B cell (primary cell): ENCODE results near the gene NPAT. TPM values are rescaled to one million over a fixed set of nuclear protein-coding genes. Genes with fewer than 3 reads are reported as not detected.

Experiments used
- ATAC-seq: fragments of 200-7000 bp; cut with Tn5 transposase; one replicate; pipeline ENCODE4 v1.10.0; 2021; ENCODE audit warnings: low read depth, mild to moderate bottlenecking, moderate number of reproducible peaks, moderate library complexity
- CTCF ChIA-PET: fragments of 350-600 bp; sonication (Branson Sonifier 250); formaldehyde crosslinking; loops from one replicate; lab custom pipeline; 2021; ENCODE audit warnings: antibody characterized with exemption, inconsistent platforms; lab: Charles Lee
- POLR2A ChIA-PET: fragments of 350-600 bp; sonication (Branson Sonifier 250); formaldehyde crosslinking; loops from one replicate; lab custom pipeline; 2021; ENCODE audit warnings: antibody characterized with exemption; lab: Charles Lee
- DNase-seq: peaks from one replicate; pipeline ENCODE4 v3.0.0; 2013
- H2AFZ ChIP-seq: 2 replicates; pipeline ENCODE4 v1.6.1; 2012; ENCODE audit warnings: mild to moderate bottlenecking, low read depth, low read length; ENCODE audit not compliant: insufficient read depth, poor library complexity, severe bottlenecking
- H3K27ac ChIP-seq, 2 donors: 1 replicate in 1 of 2; 2 replicates in 1 of 2; pipeline ENCODE4 v1.5.1; 2012 to 2013; ENCODE audit warnings: low read length in 2 of 2, mild to moderate bottlenecking in 2 of 2, moderate library complexity in 1 of 2
- H3K27me3 ChIP-seq, 4 experiments: fragments of 200-600 bp in 1 of 4; sonication (generic) in 1 of 4; replicated peaks in 1 of 4; 1 replicate in 2 of 4; 2 replicates in 2 of 4; pipeline versions ENCODE4 v1.6.1 to v1.7.0; 2013 to 2016; ENCODE audit warnings: low read length in 3 of 4, mild to moderate bottlenecking in 2 of 4, mixed read lengths in 1 of 4, moderate library complexity in 1 of 4; ENCODE audit not compliant: insufficient read depth in 4 of 4, control insufficient read depth in 3 of 4; ENCODE audit errors: control extremely low read depth in 1 of 4
- H3K36me3 ChIP-seq, 2 experiments: replicated peaks in 1 of 2; 1 replicate in 1 of 2; 2 replicates in 1 of 2; pipeline versions ENCODE4 v1.6.1 to v1.7.1; 2013; ENCODE audit warnings: low read length in 1 of 2; ENCODE audit not compliant: insufficient read depth in 2 of 2, control insufficient read depth in 1 of 2; ENCODE audit errors: control extremely low read depth in 1 of 2, extremely low read depth in 1 of 2
- H3K4me1 ChIP-seq, 2 donors: fragments of 200-600 bp in 1 of 2; sonication (generic) in 1 of 2; 1 replicate in 1 of 2; 2 replicates in 1 of 2; pipeline versions ENCODE4 v1.5.1 to v1.6.1; 2013 to 2017; ENCODE audit warnings: low read length in 2 of 2; ENCODE audit not compliant: control insufficient read depth in 2 of 2, insufficient read depth in 2 of 2
- H3K4me2 ChIP-seq: replicated peaks from 2 replicates; pipeline ENCODE3; 2012; ENCODE audit warnings: mild to moderate bottlenecking, low read depth, low read length; ENCODE audit not compliant: poor library complexity, severe bottlenecking
- H3K4me3 ChIP-seq, 5 experiments: fragments of 200-600 bp in 1 of 5; sonication (generic) in 1 of 5; 1 replicate in 3 of 5; 2 replicates in 2 of 5; pipeline versions ENCODE4 v1.5.1 to v1.7.0; 2011 to 2016; ENCODE audit warnings: low read length in 4 of 5, mild to moderate bottlenecking in 4 of 5, low read depth in 2 of 5, control low read depth in 1 of 5, moderate library complexity in 1 of 5; ENCODE audit not compliant: insufficient read depth in 1 of 5; ENCODE audit errors: control extremely low read depth in 1 of 5, extremely low read depth in 1 of 5
- H3K79me2 ChIP-seq: fragments of 200-600 bp; sonication (generic); one replicate; pipeline ENCODE4 v1.6.0; 2016; ENCODE audit warnings: low read length; ENCODE audit not compliant: control insufficient read depth, insufficient read depth
- H3K9ac ChIP-seq: fragments of 200-600 bp; sonication (generic); 2 replicates; pipeline ENCODE4 v1.6.1; 2017; ENCODE audit warnings: mild to moderate bottlenecking, low read length, moderate library complexity
- H3K9me3 ChIP-seq, 3 donors: one replicate each; pipeline versions ENCODE4 v1.6.1 to v1.7.1; 2013; ENCODE audit warnings: low read length in 2 of 3; ENCODE audit not compliant: control insufficient read depth in 2 of 3, insufficient read depth in 1 of 3; ENCODE audit errors: control extremely low read depth in 1 of 3
- H4K20me1 ChIP-seq: 2 replicates; pipeline ENCODE4 v1.6.0; 2012; ENCODE audit warnings: mild to moderate bottlenecking, low read length; ENCODE audit not compliant: insufficient read depth, control insufficient read depth, poor library complexity, severe bottlenecking
- H3K27ac Mint-ChIP-seq: one replicate; pipeline ENCODE4 v1.8.0; 2021; ENCODE audit warnings: mixed read lengths
- H3K27me3 Mint-ChIP-seq: one replicate; pipeline ENCODE4 v1.8.0; 2021; ENCODE audit warnings: mixed read lengths
- H3K4me1 Mint-ChIP-seq: one replicate; pipeline ENCODE4 v1.8.0; 2021; ENCODE audit warnings: mixed read lengths
- H3K4me3 Mint-ChIP-seq: one replicate; pipeline ENCODE4 v1.8.0; 2021; ENCODE audit warnings: mixed read lengths
- H3K9me3 Mint-ChIP-seq: one replicate; pipeline ENCODE4 v1.8.0; 2022; ENCODE audit warnings: mixed read lengths; ENCODE audit not compliant: insufficient read depth
- EZH2 ChIP-seq: IDR thresholded peaks from 2 replicates; pipeline ENCODE4 v1.6.1; 2012; ENCODE audit warnings: borderline replicate concordance, low read depth, mild to moderate bottlenecking, moderate library complexity, low read length; ENCODE audit not compliant: insufficient read depth, poor library complexity, severe bottlenecking
- WGBS: methylation state at CpG from one replicate; pipeline ENCODE4 v1.1.5; 2013; ENCODE audit warnings: missing lambda C conversion rate; ENCODE audit not compliant: insufficient coverage; 5-methylcytosine and 5-hydroxymethylcytosine counted together
- intact Hi-C: fragments of 100-400 bp; cut with micrococcal nuclease; formaldehyde crosslinking; loops from one replicate; pipeline ENCODE4 v1.10.0; 2022
- polyA plus RNA-seq: library from polyadenylated mRNA; depleted of rRNA; stranded (reverse); fragments of >200 nt; gene quantifications from 2 replicates; pipeline ENCODE4 v1.2.3, GENCODE V29; 2012
- total RNA-seq, 2 donors: library from RNA; stranded (reverse); fragments of 120-200 nt in 1 of 2; gene quantifications; 1 replicate in 1 of 2; 2 replicates in 1 of 2; pipeline versions ENCODE4 v1.2.3 to v1.2.4, GENCODE V29; 2013 to 2022
- TF ChIP-seq, protein P1 (sequence below): fragments of 200-600 bp; IDR thresholded peaks from one replicate; pipeline ENCODE4 v1.8.0; 2022; ENCODE audit warnings: antibody characterized with exemption, mild to moderate bottlenecking

Gene NPAT
- total and polyA plus RNA-seq, 2 donors (not counting 1 experiment from before 2014, with no cell fraction given): 8.8 to 51.7 TPM

DNA sequence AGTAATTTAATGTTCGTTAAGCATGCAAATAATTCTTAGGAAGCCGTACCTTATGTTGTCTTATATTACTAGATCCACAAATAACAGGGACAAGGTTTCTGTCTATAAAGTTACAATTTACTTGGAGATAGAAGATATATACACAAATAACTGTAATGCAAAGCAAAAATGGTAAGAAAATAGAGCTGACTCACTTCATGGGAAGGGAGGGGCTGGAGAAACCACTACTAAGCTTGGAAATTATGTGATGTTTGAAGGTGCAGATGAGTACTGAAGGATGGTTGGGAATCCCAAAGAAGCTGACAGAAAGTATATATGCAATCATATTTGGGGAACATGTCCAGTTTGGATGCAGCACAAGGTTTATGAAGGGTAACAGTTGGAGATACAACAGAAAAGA, 4.0 kb downstream of the NPAT start:
- H3K79me2 ChIP-seq: peaks cover 89% of the 10 kb centered on the region
- H4K20me1 ChIP-seq: peaks cover 40% of the 10 kb centered on the region
- peaks cover 28 to 34% of the 10 kb centered on the region in 2 donors for H3K4me1 ChIP-seq
- no peak overlapping the region for H3K4me3 Mint-ChIP-seq
- no peaks in the 10 kb centered on the region for H3K9me3 ChIP-seq
- H3K27me3 ChIP-seq: no peaks in the 10 kb centered on the region
- H3K9ac ChIP-seq: no peak overlapping the region
- intact Hi-C loops: no loop called here
- H3K27ac Mint-ChIP-seq: no peak overlapping the region
- whole genome bisulfite sequencing: no CpG with 5 or more reads among the region's 2 CpGs
- TF ChIP-seq EZH2: no peak
- TF ChIP-seq, protein P1, sequence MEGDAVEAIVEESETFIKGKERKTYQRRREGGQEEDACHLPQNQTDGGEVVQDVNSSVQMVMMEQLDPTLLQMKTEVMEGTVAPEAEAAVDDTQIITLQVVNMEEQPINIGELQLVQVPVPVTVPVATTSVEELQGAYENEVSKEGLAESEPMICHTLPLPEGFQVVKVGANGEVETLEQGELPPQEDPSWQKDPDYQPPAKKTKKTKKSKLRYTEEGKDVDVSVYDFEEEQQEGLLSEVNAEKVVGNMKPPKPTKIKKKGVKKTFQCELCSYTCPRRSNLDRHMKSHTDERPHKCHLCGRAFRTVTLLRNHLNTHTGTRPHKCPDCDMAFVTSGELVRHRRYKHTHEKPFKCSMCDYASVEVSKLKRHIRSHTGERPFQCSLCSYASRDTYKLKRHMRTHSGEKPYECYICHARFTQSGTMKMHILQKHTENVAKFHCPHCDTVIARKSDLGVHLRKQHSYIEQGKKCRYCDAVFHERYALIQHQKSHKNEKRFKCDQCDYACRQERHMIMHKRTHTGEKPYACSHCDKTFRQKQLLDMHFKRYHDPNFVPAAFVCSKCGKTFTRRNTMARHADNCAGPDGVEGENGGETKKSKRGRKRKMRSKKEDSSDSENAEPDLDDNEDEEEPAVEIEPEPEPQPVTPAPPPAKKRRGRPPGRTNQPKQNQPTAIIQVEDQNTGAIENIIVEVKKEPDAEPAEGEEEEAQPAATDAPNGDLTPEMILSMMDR: no peak
- ChIA-PET POLR2A (no interaction called here), CTCF (interaction anchor here (0.6 kb wide), 1 partner anchor 72 kb away, joined by 4 read pairs; no protein-coding TSS in a partner anchor)
- H3K4me2 ChIP-seq: no peak overlapping the region
- DNase-seq (no peak), ATAC-seq (no peak)
- no peak overlapping the region for H2AFZ ChIP-seq
- H3K4me1 Mint-ChIP-seq: peaks cover 64% of the 10 kb centered on the region
- no peaks in the 10 kb centered on the region for H3K27me3 Mint-ChIP-seq
- no peaks in the 10 kb centered on the region for H3K9me3 Mint-ChIP-seq
- H3K27ac ChIP-seq: no peak overlapping the region
- H3K4me3 ChIP-seq: no peak overlapping the region
- peaks cover 0 to 29% of the 10 kb centered on the region in 2 experiments for H3K36me3 ChIP-seq

DNA sequence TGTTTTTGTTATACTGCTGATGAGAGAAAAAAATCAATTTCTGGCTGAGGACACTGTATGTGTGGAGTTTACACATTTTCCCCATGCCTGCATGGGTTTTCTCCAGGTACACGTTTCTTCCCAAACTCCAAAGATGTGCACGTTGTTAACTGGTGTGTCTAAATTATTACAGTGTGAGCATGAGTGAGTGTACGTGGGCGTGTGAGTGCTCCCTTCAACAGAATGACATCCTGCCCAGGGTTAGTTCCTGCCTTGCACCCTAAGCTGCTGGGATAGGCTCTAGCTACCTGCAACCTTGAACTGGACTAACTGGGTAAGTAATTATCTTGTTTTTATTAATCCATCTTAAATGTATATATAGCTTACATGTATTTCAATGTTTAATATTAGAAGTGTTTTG, 5.5 kb downstream of the NPAT start:
- no peak for TF ChIP-seq EZH2
- TF ChIP-seq, protein P1: no peak
- DNase-seq (no peak), ATAC-seq (no peak)
- peaks cover 28 to 34% of the 10 kb centered on the region in 2 donors for H3K4me1 ChIP-seq
- Mint-ChIP-seq H3K4me3 (no peak overlapping the region), H3K27me3 (no peaks in the 10 kb centered on the region), H3K27ac (no peak overlapping the region), H3K4me1 (peaks cover 65% of the 10 kb centered on the region), H3K9me3 (no peaks in the 10 kb centered on the region)
- H3K4me3 ChIP-seq: no peak overlapping the region
- no peaks in the 10 kb centered on the region for H3K27me3 ChIP-seq
- peaks cover 98% of the 10 kb centered on the region for H3K79me2 ChIP-seq
- WGBS: no CpG with 5 or more reads among the region's 4 CpGs
- no peaks in the 10 kb centered on the region for H3K9me3 ChIP-seq
- H3K4me2 ChIP-seq: no peak overlapping the region
- ChIA-PET POLR2A (no interaction called here), CTCF (interaction anchor here (0.6 kb wide), 1 partner anchor 64 kb away, joined by 3 read pairs; no protein-coding TSS in a partner anchor)
- no peak overlapping the region for H3K27ac ChIP-seq
- intact Hi-C loops: no loop called here
- H3K9ac ChIP-seq: no peak overlapping the region
- peaks cover 48% of the 10 kb centered on the region for H4K20me1 ChIP-seq
- H3K36me3 ChIP-seq: peaks cover 0 to 31% of the 10 kb centered on the region in 2 experiments
- H2AFZ ChIP-seq: no peak overlapping the region
